GM18867 (cell line): ENCODE results near the gene DOCK8.

ENCODE experiments used
- ATAC-seq: cut with Tn5 transposase; IDR thresholded peaks from one replicate; pipeline ENCODE4 v1.9.1; 2021; ENCODE audit warnings: mild to moderate bottlenecking, moderate library complexity; ENCODE audit not compliant: unreplicated experiment

The DOCK8 gene

GRCh38 chr9:265209-265870, 50.7 kb downstream of the DOCK8 start:
- ATAC-seq, result no peak

GRCh38 chr9:266228-266627, 51.6 kb downstream of the DOCK8 start:
- no peak for ATAC-seq

GRCh38 chr9:268616-269015, 54.0 kb downstream of the DOCK8 start:
- no peak for ATAC-seq

GRCh38 chr9:269081-269711, 54.5 kb downstream of the DOCK8 start:
- no peak for ATAC-seq

GRCh38 chr9:270657-271237, 56.1 kb downstream of the DOCK8 start:
- ATAC-seq, result no peak

GRCh38 chr9:272251-273213, 57.9 kb downstream of the DOCK8 start:
- peak; percentile 97 for ATAC-seq

GRCh38 chr9:274406-274805, 59.7 kb downstream of the DOCK8 start:
- ATAC-seq, result no peak

GRCh38 chr9:277601-278295, 63.1 kb downstream of the DOCK8 start:
- ATAC-seq, result no peak

GRCh38 chr9:278651-279050, 64.0 kb downstream of the DOCK8 start:
- no peak for ATAC-seq

- ATAC-seq, result no peak
Observed at GRCh38 chr9:279674-280073, 65.0 kb downstream of the DOCK8 start.

- peak; percentile 43 for ATAC-seq
Observed at GRCh38 chr9:281741-282645, 67.3 kb downstream of the DOCK8 start.

- ATAC-seq, result no peak
Observed at GRCh38 chr9:286071-286740, 71.5 kb downstream of the DOCK8 start.

GRCh38 chr9:289121-289520, 74.5 kb downstream of the DOCK8 start:
- ATAC-seq, result no peak

GRCh38 chr9:292915-293314, 78.2 kb downstream of the DOCK8 start:
- no peak for ATAC-seq

GRCh38 chr9:295576-295975, 80.9 kb downstream of the DOCK8 start:
- no peak for ATAC-seq

GRCh38 chr9:296411-296810, 81.7 kb downstream of the DOCK8 start:
- no peak for ATAC-seq

- peak; percentile 95 for ATAC-seq
Observed at GRCh38 chr9:297104-297972, 82.7 kb downstream of the DOCK8 start.

- ATAC-seq, result no peak
Observed at GRCh38 chr9:303502-303901, 88.8 kb downstream of the DOCK8 start.
